Caco-2 (cell line): Measurements from ENCODE around the gene KCNQ1OT1. TPM values are rescaled to one million over a fixed set of nuclear protein-coding genes. Genes with fewer than 3 reads are reported as not detected.

Experiments used
- BruUV-seq: library from RNA; stranded (reverse); fragments of 400-500 nt; replicated peaks from 2 replicates; lab custom pipeline; 2021; lab: Mats Ljungman, UMichigan
- CTCF ChIA-PET: fragments of 300-600 bp; sonication (Branson Sonifier 250); formaldehyde crosslinking; loops from one replicate; lab custom pipeline; 2022; ENCODE audit warnings: antibody characterized with exemption; lab: Charles Lee
- POLR2A ChIA-PET: fragments of 300-600 bp; sonication (Branson Sonifier 250); formaldehyde crosslinking; loops from one replicate; lab custom pipeline; 2022; ENCODE audit warnings: antibody characterized with exemption; lab: Charles Lee
- DNase-seq, 2 experiments: peaks; one replicate each; pipeline versions ENCODE4 v3.0.0 to v3.0.0-alpha.2; 2020 to 2022
- H3K27me3 ChIP-seq: replicated peaks from 2 replicates; pipeline ENCODE4 v1.6.0; 2011; ENCODE audit warnings: low read length; ENCODE audit not compliant: control insufficient read depth, insufficient read depth
- H3K36me3 ChIP-seq: 2 replicates; pipeline ENCODE4 v1.5.1; 2011; ENCODE audit warnings: low read length; ENCODE audit not compliant: control insufficient read depth, insufficient read depth
- H3K4me1 ChIP-seq: fragments of 250-450 bp; sonication (Bioruptor Pico); 2 replicates; pipeline ENCODE4 v1.5.1; 2020; ENCODE audit warnings: mild to moderate bottlenecking
- H3K4me3 ChIP-seq: 2 replicates; pipeline ENCODE4 v1.5.1; 2011; ENCODE audit warnings: low read depth, mild to moderate bottlenecking, control low read depth, low read length
- H3K9me3 ChIP-seq: fragments of 250-450 bp; sonication (Bioruptor Pico); 2 replicates; pipeline ENCODE4 v1.5.1; 2020; ENCODE audit warnings: mild to moderate bottlenecking, moderate library complexity
- H3K27ac Mint-ChIP-seq: one replicate; pipeline ENCODE4 v1.8.0; 2022; ENCODE audit warnings: mixed read lengths; ENCODE audit not compliant: unreplicated experiment
- H3K27me3 Mint-ChIP-seq: one replicate; pipeline ENCODE4 v1.8.0; 2022; ENCODE audit warnings: mixed read lengths; ENCODE audit not compliant: insufficient read depth, unreplicated experiment
- H3K36me3 Mint-ChIP-seq: one replicate; pipeline ENCODE4 v1.8.0; 2022; ENCODE audit warnings: mild to moderate bottlenecking, mixed read lengths; ENCODE audit not compliant: insufficient read depth, unreplicated experiment
- H3K4me1 Mint-ChIP-seq: one replicate; pipeline ENCODE4 v1.8.0; 2022; ENCODE audit warnings: low read depth, mixed read lengths; ENCODE audit not compliant: unreplicated experiment
- H3K4me3 Mint-ChIP-seq: one replicate; pipeline ENCODE4 v1.8.0; 2022; ENCODE audit warnings: mild to moderate bottlenecking, moderate library complexity, mixed read lengths; ENCODE audit not compliant: unreplicated experiment
- H3K9me3 Mint-ChIP-seq: one replicate; pipeline ENCODE4 v1.8.0; 2022; ENCODE audit warnings: mixed read lengths; ENCODE audit not compliant: unreplicated experiment
- CTCF ChIP-seq, 2 experiments: fragments of 200-600 bp in 1 of 2; IDR thresholded peaks; 1 replicate in 1 of 2; 2 replicates in 1 of 2; pipeline versions ENCODE4 v1.5.1 to v1.8.0; 2011 to 2022; ENCODE audit warnings: antibody characterized with exemption in 1 of 2, control low read depth in 1 of 2, inconsistent platforms in 1 of 2, low read depth in 1 of 2, low read length in 1 of 2, mild to moderate bottlenecking in 1 of 2, moderate library complexity in 1 of 2; ENCODE audit not compliant: insufficient read depth in 1 of 2, severe bottlenecking in 1 of 2, unreplicated experiment in 1 of 2
- intact Hi-C: fragments of 100-400 bp; cut with micrococcal nuclease; formaldehyde crosslinking; loops from one replicate; pipeline ENCODE4 v1.10.0; 2022; ENCODE audit not compliant: unreplicated experiment
- total RNA-seq: library from RNA; stranded (reverse); gene quantifications from 2 replicates; pipeline ENCODE4 v1.2.3, GENCODE V29; 2022

The KCNQ1OT1 gene
- total RNA-seq, 1 experiment from 2014 or later = 7.5 TPM

- DNase-seq = peak in 1 of 2 experiments; percentile 29
- Mint-ChIP-seq H3K36me3 (no peaks in the 10 kb centered on the region), H3K4me1 (peaks cover 6% of the 10 kb centered on the region), H3K27me3 (no peaks in the 10 kb centered on the region), H3K9me3 (no peaks in the 10 kb centered on the region), H3K4me3 (no peak overlapping the region), H3K27ac (no peak overlapping the region)
- intact Hi-C loops = no loop called here
- CTCF ChIA-PET = interaction anchor here (1.3 kb wide), 1 partner anchor 51 kb away, joined by 3 read pairs; no protein-coding TSS in a partner anchor
- Histone ChIP-seq H3K4me3 (no peak overlapping the region), H3K9me3 (no peaks in the 10 kb centered on the region), H3K27me3 (no peaks in the 10 kb centered on the region), H3K36me3 (no peaks in the 10 kb centered on the region), H3K4me1 (peaks cover 5% of the 10 kb centered on the region; the same call in 1 of the 2 replicates)
- no TSS peak for BruUV-seq
- no peak for TF ChIP-seq CTCF (IDR thresholded peaks at IDR 0.05; ENCODE audit: insufficient read depth in 1 of 2, low read depth in 1 of 2, low read length in 1 of 2, severe bottlenecking in 1 of 2, unreplicated experiment in 1 of 2)
- POLR2A ChIA-PET = no interaction called here
Measured at GRCh38 chr11:2582351-2582945, 117.3 kb downstream of the KCNQ1OT1 start.

- intact Hi-C loops = no loop called here
- no peak overlapping the region for H3K4me3 Mint-ChIP-seq
- H3K36me3 Mint-ChIP-seq = no peaks in the 10 kb centered on the region
- BruUV-seq = no TSS peak
- no peak for TF ChIP-seq CTCF (IDR thresholded peaks at IDR 0.05; ENCODE audit: insufficient read depth in 1 of 2, low read depth in 1 of 2, low read length in 1 of 2, severe bottlenecking in 1 of 2, unreplicated experiment in 1 of 2)
- peak in 1 of 2 experiments; percentile 32 for DNase-seq
- Histone ChIP-seq H3K4me1 (peaks cover 10% of the 10 kb centered on the region; the same call in 1 of the 2 replicates), H3K36me3 (no peaks in the 10 kb centered on the region), H3K27me3 (no peaks in the 10 kb centered on the region), H3K9me3 (no peaks in the 10 kb centered on the region), H3K4me3 (no peak overlapping the region)
- no peaks in the 10 kb centered on the region for H3K9me3 Mint-ChIP-seq
- no peak overlapping the region for H3K27ac Mint-ChIP-seq
- ChIA-PET CTCF (interaction anchor here (1.3 kb wide), 1 partner anchor 51 kb away, joined by 3 read pairs; no protein-coding TSS in a partner anchor), POLR2A (no interaction called here)
- no peaks in the 10 kb centered on the region for H3K27me3 Mint-ChIP-seq
- H3K4me1 Mint-ChIP-seq = peaks cover 6% of the 10 kb centered on the region
Measured at GRCh38 chr11:2581931-2582350, 117.9 kb downstream of the KCNQ1OT1 start.

GRCh38 chr11:2581151-2581930 lies 118.5 kb downstream of the KCNQ1OT1 start:
- H3K4me3 ChIP-seq = no peak overlapping the region
- Mint-ChIP-seq H3K36me3 (no peaks in the 10 kb centered on the region), H3K9me3 (no peaks in the 10 kb centered on the region), H3K4me1 (peaks cover 6% of the 10 kb centered on the region), H3K27me3 (no peaks in the 10 kb centered on the region), H3K27ac (no peak overlapping the region), H3K4me3 (no peak overlapping the region)
- ChIA-PET CTCF (no interaction called here), POLR2A (no interaction called here)
- no peaks in the 10 kb centered on the region for H3K9me3 ChIP-seq
- peak in 1 of 2 experiments; percentile 31 for DNase-seq
- no peak for TF ChIP-seq CTCF (IDR thresholded peaks at IDR 0.05; ENCODE audit: insufficient read depth in 1 of 2, low read depth in 1 of 2, low read length in 1 of 2, severe bottlenecking in 1 of 2, unreplicated experiment in 1 of 2)
- no peaks in the 10 kb centered on the region for H3K27me3 ChIP-seq
- H3K36me3 ChIP-seq = no peaks in the 10 kb centered on the region
- peaks cover 10% of the 10 kb centered on the region; the same call in 1 of the 2 replicates for H3K4me1 ChIP-seq
- no TSS peak for BruUV-seq
- intact Hi-C loops = no loop called here
